Ovary (tissue), 9 donors: ENCODE data around the gene ILF2. TPM values are rescaled to one million over a fixed set of nuclear protein-coding genes. Genes with fewer than 3 reads are reported as not detected.

ENCODE experiments used
- DNase-seq, 5 donors: peaks; one replicate each; pipeline ENCODE4 v3.0.0-alpha.2; 2019 to 2020
- H3K27ac ChIP-seq, 2 donors: fragments of 200-600 bp; one replicate each; pipeline versions ENCODE4 v1.5.1 to v1.8.0; 2019 to 2022
- H3K27me3 ChIP-seq: fragments of 200-600 bp; one replicate; pipeline ENCODE4 v1.8.0; 2022
- H3K36me3 ChIP-seq: fragments of 200-600 bp; sonication (generic); one replicate; pipeline ENCODE4 v1.5.1; 2019
- H3K4me1 ChIP-seq: one replicate; pipeline ENCODE4 v1.8.1; 2013; ENCODE audit warnings: mild to moderate bottlenecking, moderate library complexity; ENCODE audit not compliant: insufficient read depth
- H3K4me3 ChIP-seq: fragments of 200-600 bp; sonication (generic); one replicate; pipeline ENCODE4 v1.5.1; 2017
- H3K9me3 ChIP-seq, 2 donors: fragments of 200-600 bp in 1 of 2; sonication (generic) in 1 of 2; one replicate each; pipeline versions ENCODE4 v1.5.1 to v1.8.1; 2013 to 2019; ENCODE audit warnings: mild to moderate bottlenecking in 1 of 2, moderate library complexity in 1 of 2
- CTCF ChIP-seq, 3 donors: fragments of 450-650 bp in 2 of 3; fragments of 200-600 bp in 1 of 3; IDR thresholded peaks; one replicate each; pipeline versions ENCODE4 v1.5.1 to v1.8.0; 2016 to 2022; ENCODE audit warnings: antibody characterized with exemption in 3 of 3, mild to moderate bottlenecking in 1 of 3
- EP300 ChIP-seq: sonication (generic); formaldehyde crosslinking; IDR thresholded peaks from one replicate; pipeline ENCODE4 v1.6.1; 2017; ENCODE audit warnings: antibody characterized with exemption
- POLR2A ChIP-seq: fragments of 450-650 bp; IDR thresholded peaks from one replicate; pipeline ENCODE4 v1.6.1; 2017; ENCODE audit warnings: antibody characterized with exemption, mild to moderate bottlenecking, moderate library complexity
- WGBS, 3 donors: extraction: QIAGEN DNeasy Blood & Tissue Kit in 1 of 3; methylation state at CpG; one replicate each; pipeline versions ENCODE4 v1.1.5 to v1.1.7; 2013 to 2017; 5-methylcytosine and 5-hydroxymethylcytosine counted together
- intact Hi-C, 4 donors: fragments of 100-400 bp; cut with DNase I; formaldehyde crosslinking; loops; one replicate each; pipeline versions ENCODE4 v1.11.0 to v1.15.1; 2022 to 2023
- polyA plus RNA-seq, 2 donors: library from polyadenylated mRNA; stranded (reverse); fragments of 200-250 nt in 1 of 2; fragments of 350-450 nt in 1 of 2; fragmentation: Illumina TruSeq in 1 of 2; extraction: RNeasy Lipid Tissue Mini Kit (QIAGEN cat#74804) in 1 of 2; gene quantifications; one replicate each; pipeline ENCODE4 v1.2.3, GENCODE V29; 2013 to 2014
- total RNA-seq, 7 donors: library from RNA; depleted of rRNA in 2 of 7; stranded (reverse); fragments of >200 nt in 2 of 7; fragmentation: NEBNext Ultra II Directional in 3 of 7; extraction: Animal tissue kit (Norgen Biotek cat#: 25700) in 3 of 7; gene quantifications; one replicate each; pipeline versions ENCODE4 v1.1.0 to v1.2.4, GENCODE V29; 2016 to 2023
- donor health status: DM: no; HTN: no; CAD: no; lungs with moderate emphysema.
- donor health status: DM: no; HTN: no; CAD: no.
- donor health status: Bipolar disorder and iron deficiency.
- donor health status: DM: yes; HTN: yes; CAD: no.
- donor health status: DM: no; HTN: no; CAD: no.
- donor health status: DM: yes; HTN: yes; CAD: no.

The ILF2 gene
- total and polyA plus RNA-seq, 9 donors: 87.3 to 206 (median 122) TPM

- Histone ChIP-seq H3K4me1 (peaks cover 3% of the 10 kb centered on the region), H3K36me3 (no peaks in the 10 kb centered on the region), H3K9me3 (no peaks in the 10 kb centered on the region), H3K4me3 (no peak overlapping the region), H3K27ac (no peak overlapping the region), H3K27me3 (no peaks in the 10 kb centered on the region)
- 78 to 87% (median 84%) methylated on average over 7 of the region's 7 CpGs for WGBS, 3 donors
- intact Hi-C loops: loop anchor here in 1 of 4 donors (10.0 kb wide), 1 partner anchor 48 kb away; no protein-coding TSS in a partner anchor
- DNase-seq: peak in 1 of 5 donors; percentile 1
- no peak for TF ChIP-seq CTCF (IDR thresholded peaks at IDR 0.05)
- TF ChIP-seq EP300: no peak
- TF ChIP-seq POLR2A: no peak
These were observed 47.7 kb downstream of the ILF2 start for GRCh38 chr1:153623101-153623500.

- H3K9me3 ChIP-seq: no peaks in the 10 kb centered on the region
- WGBS, 3 donors: 93 to 100% (median 93%) methylated on average over 6 of the region's 6 CpGs
- intact Hi-C loops: loop anchor here in 1 of 4 donors (5.0 kb wide), 1 partner anchor 37 kb away; no protein-coding TSS in a partner anchor
- no peak overlapping the region for H3K27ac ChIP-seq
- TF ChIP-seq POLR2A (no peak), CTCF (IDR thresholded peaks at IDR 0.05) (no peak), EP300 (no peak)
- no peak overlapping the region for H3K4me3 ChIP-seq
- no peaks in the 10 kb centered on the region for H3K36me3 ChIP-seq
- H3K4me1 ChIP-seq: peaks cover 9% of the 10 kb centered on the region
- peak in 1 of 5 donors; percentile 24 for DNase-seq
- H3K27me3 ChIP-seq: no peaks in the 10 kb centered on the region
These were observed 51.6 kb downstream of the ILF2 start for GRCh38 chr1:153619171-153619570.

- H3K36me3 ChIP-seq: no peaks in the 10 kb centered on the region
- WGBS, 3 donors: 25 to 46% (median 27%) methylated on average over 6 of the region's 6 CpGs
- no peaks in the 10 kb centered on the region for H3K27me3 ChIP-seq
- peak in 4 of 5 donors; percentile 49 to 79 (median 70) for DNase-seq
- intact Hi-C loops: loop anchor here in 1 of 4 donors (5.0 kb wide), 1 partner anchor 35 kb away; no protein-coding TSS in a partner anchor
- peaks cover 11% of the 10 kb centered on the region for H3K4me1 ChIP-seq
- H3K4me3 ChIP-seq: no peak overlapping the region
- TF ChIP-seq CTCF (IDR thresholded peaks at IDR 0.05) (peak in 1 of 3 donors; percentile 60), EP300 (no peak)
- H3K9me3 ChIP-seq: no peaks in the 10 kb centered on the region
- H3K27ac ChIP-seq: no peak overlapping the region
These were observed 53.1 kb downstream of the ILF2 start for GRCh38 chr1:153617663-153618062.

- DNase-seq: no peak
- Histone ChIP-seq H3K9me3 (no peaks in the 10 kb centered on the region), H3K4me3 (no peak overlapping the region), H3K36me3 (no peaks in the 10 kb centered on the region), H3K4me1 (peaks cover 11% of the 10 kb centered on the region), H3K27ac (no peak overlapping the region), H3K27me3 (no peaks in the 10 kb centered on the region)
- intact Hi-C loops: loop anchor here in 1 of 4 donors (5.0 kb wide), 1 partner anchor 35 kb away; no protein-coding TSS in a partner anchor
- TF ChIP-seq CTCF (IDR thresholded peaks at IDR 0.05) (no peak), POLR2A (no peak), EP300 (no peak)
- 63 to 76% (median 65%) methylated on average over 5 of the region's 5 CpGs for WGBS, 3 donors
These were observed 53.9 kb downstream of the ILF2 start for GRCh38 chr1:153616917-153617311.
